H1 (cell line): ENCODE data around the gene ANXA3. TPM values are rescaled to one million over a fixed set of nuclear protein-coding genes. Genes with fewer than 3 reads are reported as not detected.

Experiments
- CTCF ChIA-PET: fragments of 300-600 bp; sonication (Branson Sonifier 250); formaldehyde crosslinking; loops from one replicate; lab custom pipeline; 2021; ENCODE audit not compliant: partially characterized antibody; lab: Charles Lee
- POLR2A ChIA-PET: fragments of 300-600 bp; sonication (Branson Sonifier 250); formaldehyde crosslinking; loops from one replicate; lab custom pipeline; 2021; ENCODE audit warnings: inconsistent platforms; ENCODE audit not compliant: partially characterized antibody; lab: Charles Lee
- DNase-seq, 2 experiments: peaks; one replicate each; pipeline versions ENCODE4 v3.0.0 to v3.0.0-alpha.2; 2010 to 2022; ENCODE audit warnings: low spot score in 2 of 2, low read depth in 1 of 2, mixed read lengths in 1 of 2
- FAIRE-seq: peaks from 2 replicates; lab custom pipeline; 2011; peaks lifted over from hg19 to GRCh38; lab: Jason Lieb, UNC
- H2AFZ ChIP-seq: 2 replicates; pipeline ENCODE4 v1.8.1; 2012; ENCODE audit warnings: low read length, inconsistent platforms
- H2AK5ac ChIP-seq: 2 replicates; pipeline ENCODE4 v1.6.1; 2013; ENCODE audit warnings: low read depth, low read length
- H2BK120ac ChIP-seq: replicated peaks from 2 replicates; pipeline ENCODE3; 2013; ENCODE audit warnings: low read depth, low read length, inconsistent platforms
- H2BK12ac ChIP-seq: 2 replicates; pipeline ENCODE4 v1.6.1; 2013; ENCODE audit warnings: low read depth, low read length
- H2BK15ac ChIP-seq: 2 replicates; pipeline ENCODE4 v1.6.1; 2013; ENCODE audit warnings: low read length
- H2BK20ac ChIP-seq: 2 replicates; pipeline ENCODE4 v1.6.1; 2013; ENCODE audit warnings: low read length
- H2BK5ac ChIP-seq: 2 replicates; pipeline ENCODE4 v1.6.1; 2013; ENCODE audit warnings: low read depth, low read length
- H3K14ac ChIP-seq: 2 replicates; pipeline ENCODE4 v1.6.1; 2013; ENCODE audit warnings: inconsistent platforms; ENCODE audit not compliant: insufficient read length
- H3K18ac ChIP-seq: 2 replicates; pipeline ENCODE4 v1.6.1; 2013; ENCODE audit warnings: low read length; ENCODE audit errors: extremely low read depth
- H3K23ac ChIP-seq: 2 replicates; pipeline ENCODE4 v1.6.1; 2013; ENCODE audit warnings: inconsistent platforms; ENCODE audit not compliant: insufficient read length
- H3K23me2 ChIP-seq: 2 replicates; pipeline ENCODE4 v1.6.1; 2013; ENCODE audit warnings: low read depth, low read length
- H3K27ac ChIP-seq: 2 replicates; pipeline ENCODE4 v1.6.1; 2011; ENCODE audit warnings: low read depth, low read length, inconsistent platforms
- H3K27me3 ChIP-seq, 4 experiments: replicated peaks in 1 of 4; 1 replicate in 1 of 4; 2 replicates in 3 of 4; pipeline versions ENCODE4 v1.6.1 to v1.8.1; 2011 to 2013; ENCODE audit warnings: low read length in 3 of 4, mild to moderate bottlenecking in 3 of 4, inconsistent platforms in 2 of 4, mixed read lengths in 2 of 4, moderate library complexity in 1 of 4; ENCODE audit not compliant: control insufficient read depth in 3 of 4, insufficient read depth in 3 of 4; ENCODE audit errors: extremely low read depth in 1 of 4
- H3K36me3 ChIP-seq, 4 experiments: 2 replicates each; pipeline versions ENCODE4 v1.6.1 to v1.8.1; 2011 to 2013; ENCODE audit warnings: mild to moderate bottlenecking in 4 of 4, low read length in 3 of 4, moderate library complexity in 2 of 4, control low read depth in 1 of 4, inconsistent platforms in 1 of 4; ENCODE audit not compliant: insufficient read depth in 4 of 4, control insufficient read depth in 2 of 4
- H3K4ac ChIP-seq: replicated peaks from 2 replicates; pipeline ENCODE3; 2013; ENCODE audit warnings: low read length, low read depth, mixed read lengths, inconsistent platforms; ENCODE audit not compliant: insufficient read length
- H3K4me1 ChIP-seq, 4 experiments: replicated peaks in 1 of 4; 1 replicate in 1 of 4; 2 replicates in 3 of 4; pipeline versions ENCODE4 v1.6.1 to v1.8.1; 2011 to 2013; ENCODE audit warnings: low read length in 3 of 4, inconsistent platforms in 2 of 4, mixed read lengths in 1 of 4; ENCODE audit not compliant: insufficient read depth in 4 of 4, control insufficient read depth in 3 of 4
- H3K4me2 ChIP-seq, 2 experiments: 2 replicates each; pipeline versions ENCODE4 v1.6.1 to v1.8.1; 2011 to 2013; ENCODE audit warnings: low read depth in 2 of 2, low read length in 2 of 2, control low read depth in 1 of 2, inconsistent platforms in 1 of 2, mild to moderate bottlenecking in 1 of 2; ENCODE audit not compliant: insufficient read depth in 1 of 2
- H3K4me3 ChIP-seq, 4 experiments: fragments of 200-600, 300-600 bp in 1 of 4; sonication (generic), shearing (Covaris generic), sonication (Bioruptor Twin) in 1 of 4; 2 replicates each; pipeline versions ENCODE4 v1.5.1 to v1.8.1; 2011 to 2016; ENCODE audit warnings: low read length in 4 of 4, low read depth in 3 of 4, control low read depth in 2 of 4, inconsistent platforms in 2 of 4, mild to moderate bottlenecking in 2 of 4, mixed read lengths in 1 of 4, moderate library complexity in 1 of 4; ENCODE audit not compliant: insufficient read depth in 2 of 4; ENCODE audit errors: extremely low read depth in 1 of 4
- H3K56ac ChIP-seq: replicated peaks from 2 replicates; pipeline ENCODE3; 2013; ENCODE audit warnings: low read depth, mild to moderate bottlenecking, mixed read lengths, low read length, inconsistent platforms; ENCODE audit not compliant: insufficient read length
- H3K79me1 ChIP-seq: 2 replicates; pipeline ENCODE4 v1.6.1; 2013; ENCODE audit warnings: low read depth, low read length, control low read depth
- H3K79me2 ChIP-seq, 2 experiments: 2 replicates each; pipeline versions ENCODE4 v1.6.1 to v1.8.1; 2012 to 2013; ENCODE audit warnings: low read length in 2 of 2, mild to moderate bottlenecking in 2 of 2, inconsistent platforms in 1 of 2; ENCODE audit not compliant: insufficient read depth in 2 of 2, control insufficient read depth in 1 of 2
- H3K9ac ChIP-seq, 4 experiments: replicated peaks in 1 of 4; 1 replicate in 1 of 4; 2 replicates in 3 of 4; pipeline versions ENCODE4 v1.6.1 to v1.8.1; 2011 to 2013; ENCODE audit warnings: low read depth in 3 of 4, low read length in 3 of 4, control low read depth in 2 of 4, mild to moderate bottlenecking in 2 of 4, moderate library complexity in 2 of 4, inconsistent platforms in 1 of 4; ENCODE audit errors: extremely low read depth in 1 of 4
- H3K9me3 ChIP-seq, 2 experiments: 2 replicates each; pipeline versions ENCODE4 v1.6.1 to v1.8.1; 2012 to 2013; ENCODE audit warnings: mild to moderate bottlenecking in 2 of 2, moderate library complexity in 2 of 2, control low read depth in 1 of 2, inconsistent platforms in 1 of 2, low read depth in 1 of 2, low read length in 1 of 2, mixed read lengths in 1 of 2; ENCODE audit not compliant: insufficient read depth in 2 of 2
- H4K20me1 ChIP-seq, 2 experiments: replicated peaks in 1 of 2; 2 replicates each; pipeline versions ENCODE3 to v1.8.1; 2011 to 2013; ENCODE audit warnings: inconsistent platforms in 2 of 2, low read length in 2 of 2, mild to moderate bottlenecking in 1 of 2; ENCODE audit not compliant: insufficient read depth in 2 of 2, control insufficient read depth in 1 of 2
- H4K5ac ChIP-seq: 2 replicates; pipeline ENCODE4 v1.6.1; 2013; ENCODE audit warnings: low read length, low read depth, mixed read lengths, inconsistent platforms; ENCODE audit not compliant: insufficient read length
- H4K8ac ChIP-seq: 2 replicates; pipeline ENCODE4 v1.8.0; 2013; ENCODE audit warnings: mild to moderate bottlenecking, moderate library complexity, low read length, inconsistent platforms; ENCODE audit not compliant: insufficient read depth; ENCODE audit errors: extremely low read depth
- H4K91ac ChIP-seq: replicated peaks from 2 replicates; pipeline ENCODE3; 2013; ENCODE audit warnings: low read length, mixed read lengths, inconsistent platforms; ENCODE audit not compliant: insufficient read length
- CTBP2 ChIP-seq: IDR thresholded peaks from 2 replicates; pipeline ENCODE4 v1.7.0; 2011; ENCODE audit warnings: borderline replicate concordance, mild to moderate bottlenecking, moderate library complexity, mixed read lengths, low read length; ENCODE audit not compliant: insufficient read depth, insufficient read length
- EP300 ChIP-seq, 2 experiments: IDR thresholded peaks; 1 replicate in 1 of 2; 2 replicates in 1 of 2; pipeline ENCODE4 v1.6.1; 2011 to 2012; ENCODE audit warnings: low read depth in 2 of 2, low read length in 2 of 2, mild to moderate bottlenecking in 2 of 2, borderline replicate concordance in 1 of 2, inconsistent platforms in 1 of 2, moderate library complexity in 1 of 2
- JUND ChIP-seq: IDR thresholded peaks from 2 replicates; pipeline ENCODE4 v1.6.1; 2011; ENCODE audit warnings: mild to moderate bottlenecking, improper control_type of control experiment, low read length
- MAFK ChIP-seq: IDR thresholded peaks from 2 replicates; pipeline ENCODE4 v1.6.1; 2012; ENCODE audit warnings: low read depth, mild to moderate bottlenecking, improper control_type of control experiment, low read length
- WGBS, 2 experiments: shearing (Covaris generic) in 1 of 2; methylation state at CpG; one replicate each; pipeline versions ENCODE4 v1.1.6 to v1.1.7; 2013 to 2015; ENCODE audit warnings: low lambda C conversion rate in 2 of 2, mixed read lengths in 2 of 2, inconsistent platforms in 1 of 2, low coverage in 1 of 2, missing lambda C conversion rate in 1 of 2; ENCODE audit not compliant: insufficient replicate concordance in 2 of 2, insufficient coverage in 1 of 2, insufficient read length in 1 of 2; ENCODE audit errors: extremely low coverage in 1 of 2, missing lambda C conversion rate in 1 of 2; 5-methylcytosine and 5-hydroxymethylcytosine counted together
- polyA plus RNA-seq, 7 experiments: library from polyadenylated mRNA; depleted of rRNA in 3 of 7; stranded (reverse) in 5 of 7; unstranded in 2 of 7; fragments of >200 nt in 5 of 7; fragments of 200-250 nt in 2 of 7; gene quantifications; 1 replicate in 5 of 7; 2 replicates in 1 of 7; 4 replicates in 1 of 7; pipeline versions ENCODE4 v1.2.1 to v1.2.3, GENCODE V29; 2011 to 2013; ENCODE audit warnings: missing spikeins in 2 of 7, mixed read lengths in 2 of 7
- total RNA-seq: library from RNA; stranded (reverse); fragmentation: NEBNext Ultra II Directional; extraction: Animal tissue kit (Norgen Biotek cat#: 25700); gene quantifications from 2 replicates; pipeline ENCODE4 v1.2.1, GENCODE V29; 2021

Gene ANXA3
- total and polyA plus RNA-seq, 2 of the 8 experiments (the other 6 are each of a cell fraction or from before 2014, with no cell fraction given) = 10.3 to 27.3 TPM

GRCh38 chr4:78510681-78511080 lies 40.9 kb upstream of the ANXA3 start:
- H3K4me3 ChIP-seq = no peak overlapping the region
- WGBS, 2 experiments = 86% methylated on average over 1 of the region's 1 CpG; no CpG with 5 or more reads in 1 of the 2 experiments

More at GRCh38 chr4:78510681-78511080, 40.9 kb upstream of the ANXA3 start:
- no peak overlapping the region for H3K23ac ChIP-seq
- no peak overlapping the region for H3K14ac ChIP-seq
- H2BK15ac ChIP-seq = no peak overlapping the region
- H2BK120ac ChIP-seq = no peak overlapping the region
- no peak overlapping the region for H3K27ac ChIP-seq
- H2AK5ac ChIP-seq = no peak overlapping the region
- POLR2A ChIA-PET = no interaction called here
- no peak for DNase-seq
- no peak overlapping the region for H3K9ac ChIP-seq
- no peaks in the 10 kb centered on the region for H3K23me2 ChIP-seq
- H4K20me1 ChIP-seq = peaks cover 0 to 2% of the 10 kb centered on the region in 2 experiments
- no peak for FAIRE-seq
- no peak overlapping the region for H3K4ac ChIP-seq
- peak overlapping the region; percentile 49 for H3K56ac ChIP-seq
- H4K91ac ChIP-seq = no peak overlapping the region
- H3K4me2 ChIP-seq = no peak overlapping the region
- no peak overlapping the region for H3K18ac ChIP-seq
- no peak overlapping the region for H2BK5ac ChIP-seq
- H3K4me1 ChIP-seq = 0 out of 7 replicates have a peak, but pooled peaks cover 0 to 6% (median 0%) of the 10 kb centered on the region in 4 experiments
- TF ChIP-seq JUND (no peak), EP300 (IDR thresholded peaks at IDR 0.05; ENCODE audit: borderline replicate concordance in 1 of 2, low read depth in 2 of 2, low read length in 2 of 2) (no peak), CTBP2 (no peak), MAFK (no peak)
- H3K79me2 ChIP-seq = no peaks in the 10 kb centered on the region
- H3K79me1 ChIP-seq = no peaks in the 10 kb centered on the region; the same call in 1 of the 2 replicates
- no peak overlapping the region for H2BK20ac ChIP-seq
- no peak overlapping the region for H4K5ac ChIP-seq
- H3K36me3 ChIP-seq = peaks cover 17 to 64% (median 53%) of the 10 kb centered on the region in 4 experiments
- H2BK12ac ChIP-seq = no peak overlapping the region
- H3K9me3 ChIP-seq = no peaks in the 10 kb centered on the region
- H3K27me3 ChIP-seq = no peaks in the 10 kb centered on the region
- H2AFZ ChIP-seq = no peak overlapping the region
- H4K8ac ChIP-seq = no peak overlapping the region
- CTCF ChIA-PET = no interaction called here
